OCI-LY3 (cell line): ENCODE results near the gene CAMK2A.

Source experiments
- H2AFZ ChIP-seq: fragments of 200-600, 300-600 bp; shearing (Covaris generic); 2 replicates; pipeline ENCODE4 v1.6.0; 2014; ENCODE audit warnings: antibody characterized with exemption, low read depth, low read length
- H3K27ac ChIP-seq: fragments of 200-600, 300-600 bp; sonication (generic); 2 replicates; pipeline ENCODE4 v1.5.1; 2014; ENCODE audit warnings: mild to moderate bottlenecking, low read length, moderate library complexity, mixed read lengths
- H3K27me3 ChIP-seq: fragments of 200-600, 300-600 bp; sonication (generic); 2 replicates; pipeline ENCODE4 v1.6.1; 2014; ENCODE audit warnings: low read depth, low read length, mixed read lengths
- H3K36me3 ChIP-seq: fragments of 200-600, 300-600 bp; sonication (generic); replicated peaks from 2 replicates; pipeline ENCODE3; 2014; ENCODE audit warnings: low read depth, low read length, mixed read lengths
- H3K4me1 ChIP-seq: fragments of 300-600, 200-600 bp; sonication (generic); 2 replicates; pipeline ENCODE4 v1.6.1; 2014; ENCODE audit warnings: low read length, mixed read lengths
- H3K4me2 ChIP-seq: fragments of 200-600, 300-600 bp; sonication (generic); 2 replicates; pipeline ENCODE4 v1.6.1; 2014; ENCODE audit warnings: low read length, mixed read lengths
- H3K4me3 ChIP-seq: fragments of 300-600, 200-600 bp; sonication (generic); 2 replicates; pipeline ENCODE4 v1.5.1; 2014; ENCODE audit warnings: antibody characterized with exemption, mild to moderate bottlenecking, low read length, moderate library complexity
- H3K79me2 ChIP-seq: fragments of 300-600, 200-600 bp; shearing (Covaris generic); 2 replicates; pipeline ENCODE4 v1.6.1; 2014; ENCODE audit warnings: mild to moderate bottlenecking, low read length, mixed read lengths
- H3K9ac ChIP-seq: fragments of 300-600, 200-600 bp; shearing (Covaris generic); 2 replicates; pipeline ENCODE4 v1.6.0; 2014; ENCODE audit warnings: mild to moderate bottlenecking, low read length, moderate library complexity
- H3K9me3 ChIP-seq: fragments of 200-600, 300-600 bp; shearing (Covaris generic); 2 replicates; pipeline ENCODE4 v1.6.1; 2014; ENCODE audit warnings: low read length, mixed read lengths; ENCODE audit not compliant: insufficient read depth
- H4K20me1 ChIP-seq: fragments of 200-600, 300-600 bp; sonication (generic); 2 replicates; pipeline ENCODE4 v1.6.1; 2016; ENCODE audit warnings: low read length, mixed read lengths; ENCODE audit not compliant: insufficient read depth
- EZH2phosphoT487 ChIP-seq: fragments of 200-600 bp; shearing (Covaris generic); IDR thresholded peaks from 2 replicates; pipeline ENCODE4 v1.6.1; 2018; ENCODE audit warnings: antibody characterized with exemption, mixed run types, low read depth
- TF ChIP-seq, protein P1 (sequence below): fragments of 200-600, 300-600 bp; sonication (generic); IDR thresholded peaks from 2 replicates; pipeline ENCODE4 v1.5.1; 2014; ENCODE audit warnings: antibody characterized with exemption, low read length, low read depth

CAMK2A gene

DNA sequence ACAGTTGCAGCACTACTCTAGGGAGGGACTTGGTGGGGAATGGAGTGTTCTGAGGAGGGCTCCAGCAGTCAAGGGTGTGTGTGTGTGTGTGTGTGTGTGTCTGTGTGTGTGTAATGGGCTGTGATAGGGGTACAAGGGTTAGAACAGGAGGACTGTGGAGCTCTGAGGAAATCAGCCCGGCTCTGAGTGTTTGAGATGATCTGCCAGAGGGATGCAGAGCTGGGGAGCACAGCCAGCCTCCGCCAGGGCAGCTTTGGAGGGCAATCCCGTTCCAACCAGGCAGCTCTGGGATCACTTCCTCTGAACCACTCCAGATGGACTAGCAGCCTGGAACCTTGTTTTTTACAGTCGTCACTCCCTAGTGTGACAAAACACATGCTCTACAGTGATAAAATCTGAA is 102.7 kb downstream of the CAMK2A start:
- Histone ChIP-seq H3K27me3 (peaks cover 3% of the 10 kb centered on the region; the same call in 1 of the 2 replicates), H3K4me2 (no peak overlapping the region), H2AFZ (no peak overlapping the region), H3K9ac (no peak overlapping the region), H3K9me3 (no peaks in the 10 kb centered on the region), H3K4me1 (no peaks in the 10 kb centered on the region), H3K36me3 (no peaks in the 10 kb centered on the region), H3K27ac (no peak overlapping the region), H4K20me1 (no peaks in the 10 kb centered on the region), H3K4me3 (no peak overlapping the region), H3K79me2 (no peaks in the 10 kb centered on the region)
- TF ChIP-seq, protein P1, sequence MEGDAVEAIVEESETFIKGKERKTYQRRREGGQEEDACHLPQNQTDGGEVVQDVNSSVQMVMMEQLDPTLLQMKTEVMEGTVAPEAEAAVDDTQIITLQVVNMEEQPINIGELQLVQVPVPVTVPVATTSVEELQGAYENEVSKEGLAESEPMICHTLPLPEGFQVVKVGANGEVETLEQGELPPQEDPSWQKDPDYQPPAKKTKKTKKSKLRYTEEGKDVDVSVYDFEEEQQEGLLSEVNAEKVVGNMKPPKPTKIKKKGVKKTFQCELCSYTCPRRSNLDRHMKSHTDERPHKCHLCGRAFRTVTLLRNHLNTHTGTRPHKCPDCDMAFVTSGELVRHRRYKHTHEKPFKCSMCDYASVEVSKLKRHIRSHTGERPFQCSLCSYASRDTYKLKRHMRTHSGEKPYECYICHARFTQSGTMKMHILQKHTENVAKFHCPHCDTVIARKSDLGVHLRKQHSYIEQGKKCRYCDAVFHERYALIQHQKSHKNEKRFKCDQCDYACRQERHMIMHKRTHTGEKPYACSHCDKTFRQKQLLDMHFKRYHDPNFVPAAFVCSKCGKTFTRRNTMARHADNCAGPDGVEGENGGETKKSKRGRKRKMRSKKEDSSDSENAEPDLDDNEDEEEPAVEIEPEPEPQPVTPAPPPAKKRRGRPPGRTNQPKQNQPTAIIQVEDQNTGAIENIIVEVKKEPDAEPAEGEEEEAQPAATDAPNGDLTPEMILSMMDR, result no peak
- TF ChIP-seq EZH2phosphoT487, result no peak

DNA sequence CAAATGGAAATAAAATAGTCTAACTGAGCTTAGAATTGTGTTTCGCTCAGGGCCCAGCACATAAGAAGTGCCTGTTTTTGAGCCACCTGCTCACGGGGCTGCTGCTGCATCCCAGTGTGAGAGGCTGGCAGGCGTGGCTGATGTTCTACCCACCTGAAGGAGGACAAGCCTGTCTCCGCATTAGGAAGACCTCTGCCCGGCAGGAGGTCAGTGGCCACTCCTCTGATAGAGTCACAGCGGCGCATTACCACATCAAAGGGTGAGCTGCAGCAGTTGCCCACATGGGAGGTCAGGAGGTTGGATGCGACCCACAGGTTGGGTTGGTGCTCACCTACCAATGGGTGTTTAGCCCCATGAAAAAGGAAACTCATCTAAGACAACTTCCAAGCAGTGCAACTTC is 103.4 kb downstream of the CAMK2A start:
- H3K4me1 ChIP-seq, result no peaks in the 10 kb centered on the region
- H2AFZ ChIP-seq, result no peak overlapping the region
- H3K27ac ChIP-seq, result no peak overlapping the region
- peaks cover 3% of the 10 kb centered on the region; the same call in 1 of the 2 replicates for H3K27me3 ChIP-seq
- H3K9ac ChIP-seq, result no peak overlapping the region
- no peaks in the 10 kb centered on the region for H4K20me1 ChIP-seq
- H3K9me3 ChIP-seq, result no peaks in the 10 kb centered on the region
- H3K4me3 ChIP-seq, result no peak overlapping the region
- no peaks in the 10 kb centered on the region for H3K36me3 ChIP-seq
- TF ChIP-seq, protein P1, result no peak
- TF ChIP-seq EZH2phosphoT487, result no peak
- no peaks in the 10 kb centered on the region for H3K79me2 ChIP-seq
- no peak overlapping the region for H3K4me2 ChIP-seq

DNA sequence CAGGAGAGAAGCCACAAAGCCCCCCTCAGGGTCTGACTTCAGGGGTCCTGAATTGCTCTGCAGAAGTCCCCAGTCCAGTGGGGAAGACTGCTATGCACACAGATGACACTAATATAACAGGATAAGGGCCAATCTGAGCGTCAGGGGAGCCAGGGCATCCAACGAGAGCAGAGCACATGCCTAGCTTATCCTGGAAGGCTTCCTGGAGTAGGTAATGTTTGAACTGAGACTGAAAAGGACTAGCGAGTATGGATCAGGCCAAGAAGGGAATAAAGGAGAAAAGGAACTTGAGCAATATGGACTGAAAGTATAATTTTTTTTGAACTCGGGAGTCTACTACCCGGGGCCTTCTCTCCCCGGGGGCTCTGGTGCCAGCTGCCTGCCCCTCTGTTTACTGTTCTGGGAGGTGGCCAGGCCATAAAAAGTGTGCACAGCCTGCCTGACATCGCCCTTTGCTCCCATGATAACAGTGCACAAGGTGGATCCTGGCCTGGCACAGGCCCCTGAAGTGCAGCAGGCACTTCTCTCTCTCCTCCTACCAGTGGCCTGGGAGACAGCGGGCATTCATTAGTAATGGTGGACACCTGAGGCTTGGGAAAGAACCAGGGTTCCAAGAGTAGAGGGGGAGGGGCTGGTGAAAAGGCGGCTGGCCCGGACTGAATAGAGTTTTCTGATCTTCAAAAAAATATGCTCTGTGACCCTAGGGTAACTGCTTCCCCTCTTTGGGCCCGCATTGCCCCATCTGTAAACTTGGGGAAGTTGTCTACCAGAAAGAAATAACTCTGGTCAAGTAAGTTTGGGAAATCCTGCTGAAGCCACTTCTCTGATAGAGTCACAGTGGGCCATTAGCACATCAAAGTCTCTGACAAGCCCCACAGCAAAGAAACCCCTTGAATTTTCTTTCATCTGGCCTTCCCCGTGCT is 104.3 kb downstream of the CAMK2A start:
- TF ChIP-seq, protein P1, result no peak
- no peak for TF ChIP-seq EZH2phosphoT487
- Histone ChIP-seq H3K4me3 (no peak overlapping the region), H2AFZ (no peak overlapping the region), H3K36me3 (no peaks in the 10 kb centered on the region), H3K27me3 (peaks cover 3% of the 10 kb centered on the region; the same call in 1 of the 2 replicates), H3K27ac (no peak overlapping the region), H3K79me2 (no peaks in the 10 kb centered on the region), H4K20me1 (no peaks in the 10 kb centered on the region), H3K4me2 (no peak overlapping the region), H3K9ac (no peak overlapping the region), H3K4me1 (no peaks in the 10 kb centered on the region), H3K9me3 (no peaks in the 10 kb centered on the region)

DNA sequence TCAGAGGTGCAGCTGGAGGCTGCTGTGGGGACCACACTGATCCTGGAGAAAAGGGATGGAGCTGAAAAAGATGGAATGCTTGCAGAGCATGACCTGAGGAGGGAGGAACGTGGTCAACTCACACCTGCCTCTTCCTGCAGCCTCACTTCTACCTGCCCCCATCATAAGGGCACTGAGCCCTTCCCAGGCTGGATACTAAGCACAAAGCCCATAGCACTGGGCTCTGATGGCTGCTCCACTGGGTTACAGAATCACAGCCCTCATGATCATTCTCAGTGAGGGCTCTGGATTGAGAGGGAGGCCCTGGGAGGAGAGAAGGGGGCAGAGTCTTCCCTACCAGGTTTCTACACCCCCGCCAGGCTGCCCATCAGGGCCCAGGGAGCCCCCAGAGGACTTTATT is 105.6 kb downstream of the CAMK2A start:
- Histone ChIP-seq H3K27me3 (peaks cover 3% of the 10 kb centered on the region; the same call in 1 of the 2 replicates), H3K4me3 (no peak overlapping the region), H4K20me1 (no peaks in the 10 kb centered on the region)

More for the DNA sequence above, 105.6 kb downstream of the CAMK2A start:
- no peaks in the 10 kb centered on the region for H3K4me1 ChIP-seq
- H3K27ac ChIP-seq, result no peak overlapping the region
- no peak for TF ChIP-seq EZH2phosphoT487
- TF ChIP-seq, protein P1, result no peak
- H3K79me2 ChIP-seq, result no peaks in the 10 kb centered on the region
- H3K9ac ChIP-seq, result no peak overlapping the region
- no peak overlapping the region for H2AFZ ChIP-seq
- H3K4me2 ChIP-seq, result no peak overlapping the region
- H3K9me3 ChIP-seq, result no peaks in the 10 kb centered on the region
- no peaks in the 10 kb centered on the region for H3K36me3 ChIP-seq
